Body of pancreas (tissue), 4 donors: ENCODE data around the gene OSCP1.

ENCODE experiments used
- CTCF ChIP-seq, 7 experiments: fragments of 450-650 bp in 4 of 7; fragments of 200-600 bp in 3 of 7; sonication (generic) in 3 of 7; IDR thresholded peaks; one replicate each; pipeline ENCODE4 v1.5.1; 2016 to 2019; ENCODE audit warnings: antibody characterized with exemption in 7 of 7
- POLR2A ChIP-seq, 3 donors: fragments of 450-650 bp; IDR thresholded peaks; one replicate each; pipeline ENCODE4 v1.6.1; 2016; ENCODE audit warnings: antibody characterized with exemption in 3 of 3, mild to moderate bottlenecking in 2 of 3

- no peak for TF ChIP-seq POLR2A (IDR thresholded peaks at IDR 0.05)
- TF ChIP-seq CTCF (IDR thresholded peaks at IDR 0.05) = no peak
Observed at GRCh38 chr1:36443297-36443696, 7.0 kb downstream of the OSCP1 start.
